Measurements from ENCODE around the gene KRTAP5-7.
"Not testable (repeated sequence)": the region's sequence is repeated elsewhere in the genome, so short reads cannot be mapped to it uniquely, and the experiment has no call there.

KRTAP5-7 gene

DNA sequence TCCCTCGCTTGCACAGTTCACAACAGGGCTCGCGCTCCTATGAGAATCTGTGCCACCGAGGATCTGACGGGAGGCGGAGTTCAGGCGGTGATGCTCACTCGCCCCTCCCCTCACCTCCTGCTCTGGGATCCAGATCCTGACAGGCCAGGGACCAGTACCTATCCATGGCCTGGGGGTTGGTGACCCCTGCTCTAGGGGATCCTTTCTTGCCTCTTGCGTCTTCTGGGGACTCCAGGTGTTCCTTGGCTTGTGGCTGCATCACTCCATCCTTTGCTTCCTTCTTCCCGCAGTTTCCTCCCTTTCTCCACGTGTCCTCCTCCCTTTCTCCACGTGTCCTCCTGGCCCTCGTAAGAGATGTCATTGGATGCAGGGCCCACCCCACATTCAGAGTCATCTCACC is 30.6 kb upstream of the KRTAP5-7 start:
- DNase-seq, result no peak

DNA sequence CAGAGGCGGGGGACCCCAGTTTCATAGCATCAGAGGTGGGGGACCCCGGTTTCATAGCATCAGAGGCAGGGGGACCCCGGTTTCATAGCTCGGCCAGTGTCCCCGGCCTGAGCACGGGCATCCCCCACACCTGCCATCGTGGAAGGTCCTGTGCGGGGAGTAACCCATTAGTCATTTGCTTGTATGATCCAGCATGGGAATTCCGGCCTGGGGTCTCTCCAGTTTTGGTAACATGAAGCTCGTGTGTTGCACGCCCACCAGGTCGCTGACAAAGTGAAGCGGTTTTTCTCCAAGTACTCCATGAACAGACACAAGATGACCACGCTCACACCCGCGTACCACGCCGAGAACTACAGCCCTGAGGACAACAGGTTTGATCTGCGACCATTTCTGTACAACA is 29.0 kb upstream of the KRTAP5-7 start:
- no peak for DNase-seq

DNA sequence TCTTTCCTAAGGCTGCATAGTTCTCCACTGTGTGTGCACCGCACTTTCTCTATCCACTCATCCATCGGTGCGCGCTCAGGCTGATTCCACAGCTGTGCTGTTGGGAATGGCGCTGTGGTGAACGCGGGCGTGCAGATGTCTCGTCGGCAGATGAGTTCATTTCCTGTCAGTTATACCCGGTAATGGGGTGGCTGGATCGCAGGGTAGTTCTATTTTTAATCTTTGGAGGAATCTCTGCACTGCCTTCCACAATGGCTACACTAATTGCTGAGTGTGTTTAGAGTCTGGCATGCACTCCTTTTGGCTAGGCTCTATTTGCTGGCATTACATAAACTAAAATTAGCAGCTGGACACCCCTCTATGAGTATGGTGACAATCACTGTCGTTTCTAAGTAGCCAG is 27.9 kb upstream of the KRTAP5-7 start:
- DNase-seq, result no peak

DNA sequence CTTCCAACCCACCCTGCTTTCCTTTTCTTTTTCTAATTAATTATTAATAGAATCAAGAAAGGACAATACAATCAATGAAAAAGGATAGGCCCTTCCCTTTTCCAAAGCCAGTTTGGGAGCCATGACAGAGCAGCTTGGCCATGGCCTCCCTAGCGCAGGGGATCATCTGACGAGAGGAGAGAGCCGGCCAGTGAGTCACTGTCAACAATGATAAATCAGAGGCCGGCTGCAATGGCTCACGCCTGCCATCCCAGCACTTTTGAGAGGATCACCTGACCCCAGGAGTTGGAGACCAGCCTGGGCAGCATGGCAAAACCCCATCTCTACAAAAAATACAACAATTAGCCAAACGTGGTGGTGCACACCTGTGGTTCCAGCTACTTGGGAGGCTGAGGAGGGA is 27.5 kb upstream of the KRTAP5-7 start:
- DNase-seq, result no peak

DNA sequence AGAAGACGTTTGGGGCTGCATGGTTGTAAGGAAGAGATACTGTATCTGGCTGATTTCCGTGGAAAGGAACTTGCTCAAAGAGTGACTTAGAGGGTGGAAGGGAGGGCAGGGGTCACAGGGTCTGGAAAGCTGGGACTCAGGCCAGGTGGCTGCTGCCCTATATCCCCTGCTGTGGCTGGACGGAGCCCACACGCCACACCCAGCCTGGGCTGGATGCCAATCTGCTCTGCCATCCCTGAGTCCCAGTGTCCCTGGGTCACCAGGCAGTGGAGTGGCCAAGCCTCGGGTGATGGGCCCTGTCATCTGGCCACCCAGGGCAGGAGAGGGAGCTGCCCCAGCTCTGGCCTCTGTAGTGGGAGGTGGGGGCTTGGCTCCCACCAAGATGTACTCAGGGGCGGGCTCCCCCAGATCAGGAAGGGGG is 26.5 kb upstream of the KRTAP5-7 start:
- DNase-seq, result no peak

DNA sequence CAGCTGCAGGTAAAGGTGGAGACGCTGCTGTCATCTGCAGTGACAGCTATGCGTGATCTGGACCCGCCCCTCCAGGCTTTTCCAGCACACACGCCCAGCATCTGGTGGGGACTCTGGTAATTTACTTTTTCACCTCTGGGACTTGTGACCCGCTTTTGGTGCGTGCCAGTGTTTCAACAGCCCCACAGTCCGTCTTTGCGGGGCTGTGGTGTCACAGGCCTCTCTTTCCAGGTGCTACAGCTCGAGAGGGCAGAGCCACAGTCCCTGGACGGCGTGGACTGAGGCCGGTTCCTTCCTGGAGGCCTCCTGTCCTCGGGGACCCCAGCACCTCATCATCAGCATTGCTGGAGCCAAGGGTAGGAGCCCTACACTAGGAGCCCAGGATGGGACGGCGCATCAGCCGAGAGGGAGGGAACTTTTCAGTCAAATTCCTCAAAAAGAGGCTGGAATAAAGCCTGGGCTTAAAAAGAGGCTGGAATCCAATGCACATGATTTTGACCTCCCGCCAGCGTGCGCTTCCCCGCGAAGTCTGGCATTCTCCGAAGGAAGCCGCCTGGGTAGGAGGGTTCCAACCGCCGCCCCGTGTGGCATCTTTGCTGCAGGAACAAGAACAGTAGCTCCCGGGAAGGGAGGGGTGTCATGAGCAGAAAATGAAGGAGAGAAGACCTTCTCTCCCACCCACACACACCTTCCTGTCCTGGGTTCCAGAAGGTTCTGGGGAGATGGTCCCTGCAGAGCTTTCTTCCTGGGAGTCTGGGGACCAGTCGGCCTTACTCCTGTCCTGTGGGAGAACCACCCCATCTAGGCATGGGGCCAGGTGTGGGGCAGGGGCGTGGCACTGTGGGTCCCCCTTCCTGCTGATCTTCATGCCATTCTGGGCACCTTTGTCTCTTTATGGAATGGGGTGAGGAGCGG is 25.7 kb upstream of the KRTAP5-7 start:
- DNase-seq, result no peak

DNA sequence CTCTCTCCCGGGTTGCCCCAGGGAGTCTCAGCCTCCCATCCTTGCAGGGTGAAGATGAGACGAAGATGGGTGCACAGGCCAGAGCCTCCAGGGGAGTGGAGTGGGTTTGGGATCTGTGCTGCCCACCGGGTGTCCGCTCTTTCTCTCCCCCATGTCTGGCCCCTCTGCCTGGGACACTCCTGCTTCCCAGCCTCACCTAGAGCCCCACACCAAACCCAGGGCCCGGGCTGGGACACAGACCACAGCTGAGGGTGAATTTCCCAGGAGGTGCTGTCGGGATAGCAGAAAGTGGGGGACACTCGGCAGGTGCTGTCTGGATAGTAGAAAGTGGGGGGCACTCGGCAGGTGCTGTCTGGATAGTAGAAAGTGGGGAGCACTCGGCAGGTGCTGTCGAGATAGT is 25.0 kb upstream of the KRTAP5-7 start:
- DNase-seq, result no peak

DNA sequence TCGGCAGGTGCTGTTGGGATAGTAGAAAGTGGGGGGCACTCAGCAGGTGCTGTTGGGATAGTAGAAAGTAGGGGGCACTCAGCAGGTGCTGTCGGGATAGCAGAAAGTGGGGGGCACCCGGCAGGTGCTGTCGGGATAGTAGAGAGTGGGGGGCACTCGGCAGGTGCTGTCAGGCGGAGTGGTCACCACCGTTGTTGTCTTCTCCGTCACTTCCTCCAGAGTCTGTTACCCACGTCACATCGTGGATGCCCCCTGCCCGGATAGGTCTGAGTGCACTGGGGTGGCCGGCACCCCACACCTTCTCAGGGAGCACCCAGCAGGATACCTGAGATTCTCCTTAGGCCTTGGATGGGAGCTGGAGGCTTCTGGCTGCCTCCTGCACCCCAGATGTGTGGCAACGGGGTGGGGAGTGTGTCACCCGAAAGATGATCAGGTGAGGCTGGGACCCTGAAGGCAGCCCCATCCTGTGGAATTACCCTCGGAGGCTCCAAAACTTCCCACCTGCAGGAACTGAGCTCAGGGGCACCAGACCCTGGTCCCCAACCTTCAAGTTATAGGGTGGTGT is 24.1 kb upstream of the KRTAP5-7 start:
- no peak for DNase-seq

DNA sequence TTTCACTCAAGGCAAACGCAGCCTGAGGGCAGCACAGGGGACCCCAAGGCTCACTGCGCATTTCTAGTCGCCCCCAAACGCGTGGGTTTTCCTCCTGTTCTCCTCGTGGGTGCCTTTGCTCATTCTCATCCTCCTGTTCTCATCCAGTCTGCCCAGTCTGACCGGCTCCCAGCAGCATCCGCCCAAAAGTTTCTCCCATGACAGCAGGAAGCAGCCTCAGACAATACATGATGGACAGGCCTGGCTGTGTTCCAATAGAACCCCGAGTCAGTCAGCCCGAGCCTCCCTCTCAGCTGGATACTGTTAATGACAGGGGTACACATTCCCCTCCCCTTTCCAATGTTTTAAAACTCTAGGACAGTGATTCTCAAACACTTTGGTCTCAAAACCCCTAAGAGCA is 22.5 kb upstream of the KRTAP5-7 start:
- DNase-seq, result no peak

DNA sequence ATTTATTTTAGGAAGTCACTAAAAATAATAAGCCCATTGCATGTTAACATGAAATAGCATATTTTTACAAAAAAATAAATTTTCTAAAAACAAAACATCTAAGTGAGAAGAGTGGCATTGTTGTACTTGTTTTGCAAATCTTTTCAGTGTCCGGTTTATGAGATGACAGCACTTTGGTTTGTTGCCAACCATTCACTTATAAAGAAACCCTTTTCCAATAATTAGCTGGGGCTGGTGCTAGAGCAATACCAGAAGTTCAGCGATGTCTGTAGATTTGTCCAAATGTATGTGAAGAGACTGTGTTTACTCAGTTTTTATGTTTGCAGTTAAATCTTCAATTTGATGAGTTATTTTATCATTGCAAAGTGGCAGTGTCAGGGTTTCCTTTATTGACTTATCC is 22.1 kb upstream of the KRTAP5-7 start:
- no peak for DNase-seq

DNA sequence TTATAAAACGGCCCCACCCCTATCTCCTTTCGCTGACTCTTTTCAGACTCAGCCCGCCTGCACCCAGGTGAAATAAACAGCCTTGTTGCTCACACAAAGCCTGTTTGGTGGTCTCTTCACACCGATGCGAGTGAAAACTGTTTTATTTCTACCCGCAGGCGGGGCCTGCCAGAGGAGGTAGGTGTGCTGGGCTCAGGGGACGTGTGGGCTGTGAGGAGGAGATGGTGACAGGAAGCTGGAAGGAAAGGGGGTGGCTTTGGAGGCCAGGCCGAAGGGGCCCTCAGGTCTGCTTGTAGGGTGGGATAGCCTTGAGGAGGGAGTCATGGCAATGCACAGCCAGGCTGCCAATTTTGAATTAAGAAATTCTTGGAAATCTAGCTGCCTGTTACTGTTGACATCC is 21.3 kb upstream of the KRTAP5-7 start:
- DNase-seq, result no peak

DNA sequence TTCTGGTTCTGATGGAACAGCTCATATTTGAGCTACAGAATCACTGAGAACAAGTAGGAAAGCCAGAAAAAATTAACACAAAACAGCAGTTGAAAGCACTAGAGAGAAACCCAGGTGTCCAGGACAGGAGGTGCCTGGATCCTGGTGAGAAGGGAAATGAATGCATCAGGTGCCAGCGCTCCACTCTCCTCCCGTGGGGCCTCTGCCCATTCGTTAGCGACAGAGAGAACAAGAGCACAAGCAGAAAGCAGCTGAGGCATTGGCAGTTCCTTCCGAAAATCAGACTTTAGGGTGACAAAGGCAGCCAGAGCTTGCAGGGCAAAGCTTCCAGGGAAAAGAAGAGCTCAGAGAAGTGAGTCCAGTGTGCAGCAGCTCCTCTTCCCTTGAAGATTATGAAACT is 20.0 kb upstream of the KRTAP5-7 start:
- DNase-seq, result no peak

DNA sequence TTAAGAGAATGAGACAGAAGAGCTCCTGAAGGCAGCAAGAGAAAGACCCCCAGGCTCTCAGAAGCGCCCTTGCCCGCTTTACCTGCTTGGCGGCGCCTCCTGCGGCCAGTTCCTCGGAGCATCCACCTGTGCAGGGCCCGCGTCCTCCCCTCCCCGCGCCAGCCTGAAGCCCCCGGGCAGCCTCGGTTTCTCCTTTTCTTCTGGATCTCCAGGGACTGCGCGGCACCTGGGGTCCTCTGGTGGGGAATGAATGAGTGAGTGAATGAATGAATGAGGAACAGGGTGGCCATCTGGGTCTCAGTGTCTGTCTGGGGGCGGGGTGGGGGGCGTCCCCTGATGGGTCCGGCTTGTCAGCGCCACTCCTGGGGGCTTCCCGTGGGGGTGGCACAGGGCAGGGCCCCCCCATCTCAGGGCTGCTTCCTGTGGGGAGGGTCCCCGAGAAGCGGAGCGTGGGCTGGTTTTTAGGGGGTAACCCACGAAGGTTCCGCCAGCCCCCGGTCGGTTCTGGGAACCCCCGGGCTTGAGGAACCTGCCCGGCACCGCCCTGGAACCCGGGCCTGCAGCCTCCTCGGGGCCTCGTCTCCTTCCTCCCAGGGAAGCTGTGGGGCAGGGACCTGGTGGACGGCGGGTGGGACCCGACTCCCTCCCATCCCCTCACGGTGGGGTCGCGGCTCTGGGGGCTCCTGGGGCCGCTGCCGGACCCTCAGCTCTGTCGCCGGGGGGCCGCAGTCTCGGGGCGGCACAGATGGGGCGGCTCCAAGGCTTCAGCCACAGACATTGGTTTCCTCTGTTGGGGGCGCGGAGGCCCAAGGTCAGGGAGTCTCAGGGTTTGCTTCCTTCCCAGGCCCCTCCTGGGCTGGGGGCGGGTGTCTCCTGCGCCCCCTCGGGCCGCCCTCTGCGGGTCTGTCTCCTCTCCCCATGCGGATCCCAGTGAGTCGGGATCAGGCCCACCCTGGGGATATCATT is 8.3 kb upstream of the KRTAP5-7 start:
- DNase-seq, result no peak

DNA sequence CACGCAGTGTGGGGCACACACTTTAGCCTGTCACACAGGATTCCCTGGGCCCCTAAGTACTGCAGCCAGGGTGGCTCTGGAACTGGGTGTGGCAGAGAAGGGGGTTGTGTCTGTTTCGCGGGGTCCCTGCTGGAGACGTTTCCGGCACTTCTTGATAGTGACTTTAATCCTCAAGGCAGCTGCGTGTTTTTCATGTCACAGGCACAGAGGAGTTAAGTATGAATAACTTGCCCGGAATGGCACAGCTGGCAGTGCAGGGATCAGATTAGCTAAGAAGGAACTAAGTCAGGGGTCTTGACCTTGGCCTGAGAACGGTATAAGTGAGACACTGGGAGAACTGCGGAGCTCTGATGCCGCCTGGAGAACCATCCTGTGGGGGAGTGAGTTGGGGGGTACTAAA is 7.5 kb upstream of the KRTAP5-7 start:
- DNase-seq, result no peak

DNA sequence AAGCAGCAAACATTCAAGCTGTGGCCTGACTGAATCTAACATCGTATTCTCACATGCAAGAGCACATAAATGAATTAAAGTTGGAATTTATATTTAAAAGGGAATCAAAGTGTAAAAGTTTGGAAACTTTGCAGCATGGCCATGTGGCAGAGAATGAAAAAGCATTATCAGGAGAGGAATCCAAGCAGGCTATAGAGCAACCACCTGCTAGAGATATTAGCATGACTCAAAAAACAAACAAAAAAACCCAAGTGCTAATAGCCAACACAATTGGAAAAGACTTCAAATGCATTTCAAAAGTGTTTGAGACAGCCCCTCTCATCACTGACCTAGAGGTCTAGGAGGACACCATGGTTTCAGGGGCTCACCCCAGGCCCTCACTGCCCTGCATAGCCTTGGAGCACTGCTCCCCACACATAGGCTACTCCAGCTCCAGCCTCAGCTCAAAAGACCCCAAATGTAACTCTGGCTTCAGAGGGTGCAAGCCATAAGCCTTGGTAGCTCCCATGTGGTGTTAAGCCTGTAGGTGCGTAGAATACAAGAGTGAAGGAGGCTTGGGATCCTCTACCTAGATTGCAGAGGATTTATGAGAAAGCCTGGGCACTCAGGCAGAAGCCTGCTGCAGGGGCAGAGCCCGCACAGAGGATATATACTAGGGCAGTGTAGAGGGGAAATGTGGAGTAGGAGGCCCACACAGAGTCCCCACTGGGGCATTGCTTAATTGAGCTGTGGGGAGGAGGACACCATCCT is 1.7 kb upstream of the KRTAP5-7 start:
- no peak for DNase-seq

DNA sequence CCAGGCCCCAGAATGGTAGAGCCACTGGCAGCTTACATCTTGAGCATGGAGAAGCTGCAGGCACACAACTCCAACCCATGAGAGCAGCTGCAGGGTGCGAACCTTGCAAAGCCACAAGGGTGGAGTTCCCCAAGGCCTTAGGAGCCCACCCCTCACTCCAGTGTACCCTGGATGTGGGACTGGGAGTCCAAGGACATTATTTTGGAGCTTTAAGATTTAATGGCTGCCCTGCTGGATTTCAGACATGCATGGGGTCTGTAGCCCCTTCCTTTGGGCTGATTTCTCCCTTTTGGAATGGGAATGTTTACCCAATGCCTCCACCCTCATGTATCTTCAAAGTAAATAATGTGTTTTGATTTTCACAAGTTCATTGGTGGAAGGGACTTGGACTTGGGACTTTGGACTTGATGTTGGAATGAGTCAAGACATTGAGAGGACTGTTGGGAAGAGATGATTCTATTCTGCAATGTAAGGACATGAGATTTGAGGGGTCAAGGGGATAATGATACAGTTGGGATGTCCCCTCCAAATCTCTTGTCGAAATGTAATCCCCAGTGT is 1.1 kb upstream of the KRTAP5-7 start:
- no peak for DNase-seq

DNA sequence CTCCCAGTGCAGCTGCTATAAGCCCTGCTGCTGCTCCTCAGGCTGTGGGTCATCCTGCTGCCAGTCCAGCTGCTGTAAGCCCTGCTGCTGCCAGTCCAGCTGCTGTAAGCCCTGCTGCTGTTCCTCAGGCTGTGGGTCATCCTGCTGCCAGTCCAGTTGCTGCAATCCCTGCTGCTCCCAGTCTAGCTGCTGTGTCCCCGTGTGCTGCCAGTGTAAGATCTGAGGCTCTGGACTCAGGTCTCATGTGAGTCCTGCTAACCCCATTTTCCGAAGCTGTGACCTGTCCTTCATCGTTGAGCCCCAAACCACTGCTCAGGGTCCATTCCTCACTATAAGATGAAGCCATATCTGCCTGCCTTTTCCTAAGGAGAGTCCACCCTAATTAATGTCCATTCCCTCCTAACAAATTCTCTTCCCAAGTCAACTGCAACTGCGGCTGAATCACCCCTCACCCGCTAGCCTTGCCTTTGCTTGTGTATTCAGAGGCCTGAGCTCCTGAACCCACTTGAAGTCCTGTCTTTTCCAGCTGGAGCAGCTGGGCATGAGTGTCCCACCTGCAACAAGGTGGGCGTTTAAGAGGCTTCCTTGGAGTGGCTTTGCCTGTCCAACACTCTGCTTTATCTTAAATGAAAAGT is 626 bp downstream of the KRTAP5-7 start:
- no peak for DNase-seq

DNA sequence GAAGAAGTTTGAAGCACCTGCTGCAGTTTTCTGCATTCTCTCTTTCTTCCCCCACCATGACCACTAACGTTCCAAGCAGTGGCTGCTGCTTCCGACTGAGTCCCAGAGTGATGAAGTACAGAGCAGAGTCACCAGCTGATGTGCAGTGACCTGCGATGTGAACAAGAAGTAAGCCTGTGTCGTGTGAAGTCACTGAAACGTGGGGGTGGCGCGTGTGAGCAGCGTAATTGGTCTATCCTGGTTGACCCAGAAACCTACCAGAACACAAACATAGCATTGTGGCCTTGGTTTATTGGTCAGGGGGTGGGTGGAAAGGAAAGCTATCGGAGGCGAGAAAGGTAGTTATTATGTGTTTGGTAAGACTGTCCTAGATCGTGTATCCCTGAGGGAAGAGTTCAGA is 3.5 kb downstream of the KRTAP5-7 start:
- no peak for DNase-seq

DNA sequence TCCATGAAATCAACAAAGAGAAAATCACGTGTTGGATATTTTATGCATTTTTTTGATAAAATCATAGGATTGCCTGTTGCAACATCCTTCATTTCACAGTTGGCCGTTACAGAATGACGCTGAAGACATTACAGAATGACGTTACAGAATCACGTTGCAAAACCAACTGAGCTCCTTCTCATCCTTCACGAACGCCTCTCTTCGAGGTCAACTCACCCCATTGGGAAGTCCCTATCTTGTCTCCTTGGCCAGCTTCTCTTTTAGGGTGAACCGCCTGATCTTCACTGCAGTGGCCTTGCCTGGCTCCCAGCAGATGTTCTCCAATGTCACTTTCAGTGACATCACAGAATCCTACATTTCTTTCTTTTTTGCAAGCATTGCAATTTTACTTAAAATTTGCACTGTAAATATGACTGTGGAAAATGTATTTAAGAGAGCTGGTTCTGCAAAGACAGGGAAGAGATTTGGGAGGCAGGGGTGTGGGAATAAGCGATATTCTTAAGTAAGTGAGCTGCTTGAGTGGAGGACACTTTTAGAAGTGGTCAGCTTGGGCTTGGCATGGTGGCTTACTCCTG is 5.1 kb downstream of the KRTAP5-7 start:
- DNase-seq, result peak; percentile 88

DNA sequence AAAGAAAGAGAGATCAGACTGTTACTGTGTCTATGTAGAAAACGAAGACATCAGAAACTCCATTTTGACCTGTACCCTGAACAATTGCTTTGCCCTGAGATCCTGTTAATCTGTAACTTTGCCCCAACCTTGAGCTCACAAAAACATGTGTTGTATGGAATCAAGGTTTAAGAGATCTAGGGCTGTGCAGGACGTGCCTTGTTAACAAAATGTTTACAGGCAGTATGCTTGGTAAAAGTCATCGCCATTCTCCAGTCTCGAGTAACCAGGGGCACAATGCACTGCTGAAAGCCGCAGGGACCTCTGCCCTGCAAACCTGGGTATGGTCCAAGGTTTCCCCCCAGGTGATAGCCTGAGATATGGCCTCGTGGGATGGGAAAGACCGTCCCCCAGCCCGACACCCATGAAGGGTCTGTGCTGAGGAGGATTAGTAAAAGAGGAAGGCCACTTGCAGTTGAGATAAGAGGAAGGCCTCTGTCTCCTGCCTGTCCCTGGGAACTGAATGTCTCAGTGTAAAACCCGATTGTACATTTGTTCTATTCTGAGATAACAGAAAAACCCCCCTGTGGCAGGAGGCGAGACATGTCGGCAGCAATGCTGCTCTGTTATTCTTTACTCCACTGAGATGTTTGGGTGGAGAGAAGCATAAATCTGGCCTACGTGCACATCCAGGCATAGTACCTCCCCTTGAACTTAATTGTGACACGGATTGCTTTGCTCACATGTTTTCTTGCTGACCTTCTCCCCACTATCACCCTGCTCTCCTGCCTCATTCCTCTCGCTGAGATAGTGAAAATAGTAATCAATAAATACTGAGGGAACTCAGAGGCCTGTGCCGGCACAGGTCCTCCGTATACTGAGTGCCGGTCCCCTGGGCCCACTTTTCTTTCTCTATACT is 7.9 kb downstream of the KRTAP5-7 start:
- DNase-seq, result not testable (repeated sequence)
